GM19099 (cell line): ENCODE data around the gene SIRPG.

Experiments used
- POLR2A ChIP-seq: IDR thresholded peaks from 3 replicates; pipeline ENCODE4 v1.6.1; 2011; ENCODE audit warnings: low read depth; ENCODE audit not compliant: insufficient read length; ENCODE audit errors: extremely low read depth

The SIRPG gene

DNA sequence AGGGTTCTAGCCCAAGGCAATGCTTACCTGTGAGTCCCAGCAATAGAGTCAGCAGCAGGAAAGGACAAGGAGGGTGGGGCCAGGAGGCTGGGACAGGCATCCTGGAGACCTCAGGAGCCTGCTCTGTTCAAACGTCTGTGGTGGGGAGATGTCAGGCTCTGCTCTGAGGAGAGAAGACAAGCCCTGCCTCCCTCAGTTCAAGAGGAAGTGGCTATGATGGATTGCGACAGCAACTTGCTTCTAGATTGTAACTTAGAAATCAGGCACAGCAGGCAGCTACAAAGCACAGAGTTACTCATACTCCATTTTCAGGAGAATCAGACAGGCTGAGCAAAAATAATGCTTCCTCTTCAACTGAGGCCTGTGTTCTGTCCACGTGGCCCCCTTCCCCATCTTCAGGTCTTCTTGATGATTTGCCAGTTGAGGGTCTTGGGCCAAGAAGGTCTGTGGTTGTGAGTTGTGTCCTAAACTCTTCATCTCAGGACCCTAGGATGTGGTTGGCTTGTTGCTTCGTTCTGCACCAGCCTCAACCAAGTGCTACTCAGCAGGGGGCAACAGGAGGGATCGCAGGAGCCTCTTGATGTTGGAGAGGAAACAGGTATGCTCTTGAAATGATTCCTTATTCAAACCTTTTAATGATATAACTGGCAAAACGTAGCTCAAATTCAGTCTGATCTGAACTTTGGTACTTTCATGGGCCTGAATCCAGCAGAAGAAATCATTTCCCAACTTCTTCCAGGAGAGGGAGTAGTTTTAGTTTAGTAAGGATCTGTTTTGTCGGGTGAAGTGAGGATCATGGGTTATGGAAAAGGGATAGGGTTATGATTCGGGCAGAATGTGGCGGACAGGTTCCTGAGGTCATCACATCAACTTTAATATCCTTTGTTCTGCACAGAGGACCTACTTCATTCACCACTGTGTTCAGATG is 68.8 kb downstream of the SIRPG start:
- no peak for TF ChIP-seq POLR2A

GRCh38 chr20:1587781-1588532 is 69.6 kb downstream of the SIRPG start:
- no peak for TF ChIP-seq POLR2A

DNA sequence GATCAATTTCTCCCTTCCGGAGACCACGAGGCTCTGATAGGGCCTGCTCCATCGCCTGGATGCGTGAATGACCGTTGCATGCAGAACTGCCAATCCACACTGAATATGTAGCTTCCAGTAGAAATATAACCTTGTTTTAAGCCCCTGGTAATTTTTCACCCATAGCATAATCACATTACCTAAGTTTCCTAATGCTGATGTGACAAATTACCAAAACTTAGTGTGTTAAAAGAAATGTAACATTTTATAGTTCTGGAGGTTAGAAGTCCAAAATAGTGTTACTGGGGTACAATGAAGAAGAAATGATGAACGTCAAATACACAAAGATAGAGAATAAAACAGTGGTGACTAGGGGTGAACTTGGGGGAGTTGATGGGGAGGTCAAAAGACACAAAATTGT is 78.1 kb downstream of the SIRPG start:
- TF ChIP-seq POLR2A = no peak
